ENCODE results near the gene CD3G. TPM values are rescaled to one million over a fixed set of nuclear protein-coding genes. Genes with fewer than 3 reads are reported as not detected.

Gene CD3G
- total and polyA plus RNA-seq, 2 donors (not counting 1 experiment from before 2014, with no cell fraction given): 0.34 to 0.76 TPM

- no peaks in the 10 kb centered on the region for H3K79me2 ChIP-seq (ENCODE audit: control insufficient read depth, insufficient read depth, low read length)
- ChIA-PET CTCF (no interaction called here), POLR2A (no interaction called here)
- H3K4me1 Mint-ChIP-seq: no peaks in the 10 kb centered on the region
- H3K27me3 Mint-ChIP-seq: no peaks in the 10 kb centered on the region
- H3K9me3 ChIP-seq (ENCODE audit: control extremely low read depth in 1 of 3, control insufficient read depth in 2 of 3, insufficient read depth in 1 of 3, low read length in 2 of 3): no peaks in the 10 kb centered on the region
- no peak for ATAC-seq (ENCODE audit: low read depth)
- no peak overlapping the region for H3K4me2 ChIP-seq (replicated peaks; ENCODE audit: low read depth, low read length, poor library complexity, severe bottlenecking)
- intact Hi-C loops (cut with micrococcal nuclease): no loop called here
- H3K4me3 ChIP-seq (ENCODE audit: control extremely low read depth in 1 of 5, extremely low read depth in 1 of 5, insufficient read depth in 1 of 5, low read depth in 2 of 5, low read length in 4 of 5): no peak overlapping the region
- DNase-seq: no peak
- no peak for TF ChIP-seq CTCF (IDR thresholded peaks at IDR 0.05)
- TF ChIP-seq EZH2 (IDR thresholded peaks at IDR 0.05; ENCODE audit: borderline replicate concordance, insufficient read depth, low read depth, low read length, poor library complexity, severe bottlenecking): no peak
- no peak overlapping the region for H3K27ac ChIP-seq (ENCODE audit: low read length in 2 of 2)
- peaks cover 7 to 89% of the 10 kb centered on the region in 2 experiments for H3K36me3 ChIP-seq (replicated peaks in 1 of 2; ENCODE audit: control extremely low read depth in 1 of 2, control insufficient read depth in 1 of 2, extremely low read depth in 1 of 2, insufficient read depth in 2 of 2, low read length in 1 of 2)
- H4K20me1 ChIP-seq (ENCODE audit: control insufficient read depth, insufficient read depth, low read length, poor library complexity, severe bottlenecking): no peaks in the 10 kb centered on the region
- no peak overlapping the region for H3K27ac Mint-ChIP-seq
- H3K9me3 Mint-ChIP-seq (ENCODE audit: insufficient read depth): no peaks in the 10 kb centered on the region
- H3K4me1 ChIP-seq (ENCODE audit: control insufficient read depth in 2 of 2, insufficient read depth in 2 of 2, low read length in 2 of 2): no peaks in the 10 kb centered on the region
- no peak overlapping the region for H3K9ac ChIP-seq (ENCODE audit: low read length)
- no peak overlapping the region for H3K4me3 Mint-ChIP-seq
- no peak overlapping the region for H2AFZ ChIP-seq (ENCODE audit: insufficient read depth, low read depth, low read length, poor library complexity, severe bottlenecking)
- H3K27me3 ChIP-seq (replicated peaks in 1 of 4; ENCODE audit: control extremely low read depth in 1 of 4, control insufficient read depth in 3 of 4, insufficient read depth in 4 of 4, low read length in 3 of 4): no peaks in the 10 kb centered on the region
These were observed 36.4 kb downstream of the CD3G start for GRCh38 chr11:118380571-118380970.

- no peaks in the 10 kb centered on the region for H3K4me1 Mint-ChIP-seq
These were observed 38.8 kb downstream of the CD3G start for GRCh38 chr11:118382954-118383353.

More at GRCh38 chr11:118382954-118383353, 38.8 kb downstream of the CD3G start:
- H3K4me2 ChIP-seq (replicated peaks; ENCODE audit: low read depth, low read length, poor library complexity, severe bottlenecking): no peak overlapping the region
- no peaks in the 10 kb centered on the region for H3K4me1 ChIP-seq (ENCODE audit: control insufficient read depth in 2 of 2, insufficient read depth in 2 of 2, low read length in 2 of 2)
- H3K9ac ChIP-seq (ENCODE audit: low read length): no peak overlapping the region
- no peak for ATAC-seq (ENCODE audit: low read depth)
- Mint-ChIP-seq H3K4me3 (no peak overlapping the region), H3K27ac (no peak overlapping the region), H3K27me3 (no peaks in the 10 kb centered on the region), H3K9me3 (ENCODE audit: insufficient read depth) (no peaks in the 10 kb centered on the region)
- H3K9me3 ChIP-seq (ENCODE audit: control extremely low read depth in 1 of 3, control insufficient read depth in 2 of 3, insufficient read depth in 1 of 3, low read length in 2 of 3): no peaks in the 10 kb centered on the region
- TF ChIP-seq EZH2 (IDR thresholded peaks at IDR 0.05; ENCODE audit: borderline replicate concordance, insufficient read depth, low read depth, low read length, poor library complexity, severe bottlenecking): no peak
- TF ChIP-seq CTCF (IDR thresholded peaks at IDR 0.05): no peak
- DNase-seq: no peak
- H3K79me2 ChIP-seq (ENCODE audit: control insufficient read depth, insufficient read depth, low read length): no peaks in the 10 kb centered on the region
- no CpG with 5 or more reads among the region's 3 CpGs for WGBS (ENCODE audit: insufficient coverage)
- POLR2A ChIA-PET: interaction anchor here (0.6 kb wide), 1 partner anchor 57 kb away, joined by 5 read pairs; no protein-coding TSS in a partner anchor
- H3K36me3 ChIP-seq (replicated peaks in 1 of 2; ENCODE audit: control extremely low read depth in 1 of 2, control insufficient read depth in 1 of 2, extremely low read depth in 1 of 2, insufficient read depth in 2 of 2, low read length in 1 of 2): peaks cover 10 to 96% of the 10 kb centered on the region in 2 experiments
- CTCF ChIA-PET: interaction anchor here (1.0 to 2.1 kb wide), 2 partner anchors 15 to 106 kb away, joined by 3 to 4 read pairs; no protein-coding TSS in a partner anchor
- no peaks in the 10 kb centered on the region for H4K20me1 ChIP-seq (ENCODE audit: control insufficient read depth, insufficient read depth, low read length, poor library complexity, severe bottlenecking)
- H3K27ac ChIP-seq (ENCODE audit: low read length in 2 of 2): no peak overlapping the region
- no peaks in the 10 kb centered on the region for H3K27me3 ChIP-seq (replicated peaks in 1 of 4; ENCODE audit: control extremely low read depth in 1 of 4, control insufficient read depth in 3 of 4, insufficient read depth in 4 of 4, low read length in 3 of 4)
- intact Hi-C loops (cut with micrococcal nuclease): no loop called here
- H3K4me3 ChIP-seq (ENCODE audit: control extremely low read depth in 1 of 5, extremely low read depth in 1 of 5, insufficient read depth in 1 of 5, low read depth in 2 of 5, low read length in 4 of 5): no peak overlapping the region
- H2AFZ ChIP-seq (ENCODE audit: insufficient read depth, low read depth, low read length, poor library complexity, severe bottlenecking): no peak overlapping the region

All from B cell (primary cell).